ENCODE data around the gene ECSCR. TPM values are rescaled to one million over a fixed set of nuclear protein-coding genes. Genes with fewer than 3 reads are reported as not detected.

The ECSCR gene
- total and polyA plus RNA-seq, 2 of the 8 experiments (the other 6 are each of a cell fraction or from before 2014, with no cell fraction given), result 2.7 to 7.2 TPM

- H3K27ac ChIP-seq (ENCODE audit: low read depth, low read length), result peak overlapping the region; percentile 94; the same call in 1 of the 2 replicates
- H4K20me1 ChIP-seq (replicated peaks in 1 of 2; ENCODE audit: control insufficient read depth in 1 of 2, insufficient read depth in 2 of 2, low read length in 2 of 2), result peaks cover 0 to 1% of the 10 kb centered on the region in 2 experiments
- POLR2A ChIA-PET (ENCODE audit: partially characterized antibody), result interaction anchor here (0.6 to 2.8 kb wide), 13 partner anchors 10 to 761 kb away, joined by 3 to 16 read pairs (median 4); partner anchors contain the start of genes DNAJC18 and MATR3
- no peak overlapping the region for H3K14ac ChIP-seq (ENCODE audit: insufficient read length)
- H4K8ac ChIP-seq (ENCODE audit: extremely low read depth, insufficient read depth, low read length), result no peak overlapping the region
- no peak overlapping the region for H3K56ac ChIP-seq (replicated peaks; ENCODE audit: insufficient read length, low read depth, low read length)
- peaks cover 0 to 6% (median 3%) of the 10 kb centered on the region in 4 experiments; a peak in 2 of 8 replicates for H3K36me3 ChIP-seq (ENCODE audit: control insufficient read depth in 2 of 4, insufficient read depth in 4 of 4, low read length in 3 of 4)
- no peak overlapping the region for H2AK5ac ChIP-seq (ENCODE audit: low read depth, low read length)
- H3K4me3 ChIP-seq (ENCODE audit: extremely low read depth in 1 of 4, insufficient read depth in 2 of 4, low read depth in 3 of 4, low read length in 4 of 4), result peak overlapping the region; percentile 72 to 84 (median 80)
- no peaks in the 10 kb centered on the region; a peak in 2 of 4 replicates for H3K79me2 ChIP-seq (ENCODE audit: control insufficient read depth in 1 of 2, insufficient read depth in 2 of 2, low read length in 2 of 2)
- no peaks in the 10 kb centered on the region for H3K79me1 ChIP-seq (ENCODE audit: low read depth, low read length)
- no peak overlapping the region for H4K91ac ChIP-seq (replicated peaks; ENCODE audit: insufficient read length, low read length)
- CTCF ChIA-PET (ENCODE audit: partially characterized antibody), result interaction anchor here (1.2 to 2.7 kb wide), 10 partner anchors 8 to 100 kb away, joined by 3 to 16 read pairs (median 6); partner anchors contain the start of gene SMIM33
- no peak overlapping the region for H2BK120ac ChIP-seq (replicated peaks; ENCODE audit: low read depth, low read length)
- H2BK20ac ChIP-seq (ENCODE audit: low read length), result no peak overlapping the region
- H2AFZ ChIP-seq (ENCODE audit: low read length), result peak overlapping the region; percentile 37; the same call in 1 of the 2 replicates
- H3K4me2 ChIP-seq (ENCODE audit: insufficient read depth in 1 of 2, low read depth in 2 of 2, low read length in 2 of 2), result peak overlapping the region; percentile 74 to 96
- FAIRE-seq (no peak), DNase-seq (ENCODE audit: low read depth in 1 of 2, low spot score in 2 of 2) (no peak)
- H3K18ac ChIP-seq (ENCODE audit: extremely low read depth, low read length), result no peak overlapping the region
- H3K9me3 ChIP-seq (ENCODE audit: insufficient read depth in 2 of 2, low read depth in 1 of 2, low read length in 1 of 2), result no peaks in the 10 kb centered on the region
- 46% methylated on average over 7 of the region's 7 CpGs; no CpG with 5 or more reads in 1 of the 2 experiments for WGBS, 2 experiments (ENCODE audit: extremely low coverage in 1 of 2, insufficient coverage in 1 of 2, insufficient read length in 1 of 2, insufficient replicate concordance in 2 of 2, low coverage in 1 of 2, low lambda C conversion rate in 2 of 2, missing lambda C conversion rate in 1 of 2)
- no peak overlapping the region for H3K4ac ChIP-seq (replicated peaks; ENCODE audit: insufficient read length, low read depth, low read length)
- H3K4me1 ChIP-seq (replicated peaks in 1 of 4; ENCODE audit: control insufficient read depth in 3 of 4, insufficient read depth in 4 of 4, low read length in 3 of 4), result peaks cover 0 to 8% (median 4%) of the 10 kb centered on the region in 4 experiments; a peak in 6 of 7 replicates
- H2BK12ac ChIP-seq (ENCODE audit: low read depth, low read length), result no peak overlapping the region; the same call in 1 of the 2 replicates
- H3K23ac ChIP-seq (ENCODE audit: insufficient read length), result no peak overlapping the region
- H3K23me2 ChIP-seq (ENCODE audit: low read depth, low read length), result peaks cover 4% of the 10 kb centered on the region; the same call in 1 of the 2 replicates
- H4K5ac ChIP-seq (ENCODE audit: insufficient read length, low read depth, low read length), result no peak overlapping the region
- peak overlapping the region; percentile 99 for H2BK5ac ChIP-seq (ENCODE audit: low read depth, low read length)
- H3K9ac ChIP-seq (replicated peaks in 1 of 4; ENCODE audit: extremely low read depth in 1 of 4, low read depth in 3 of 4, low read length in 3 of 4), result peak overlapping the region in 3 of 4 experiments; percentile 92 to 97 (median 93); a peak in 6 of 7 replicates
- 0 out of 7 replicates have a peak, but pooled peaks cover 0 to 4% (median 0%) of the 10 kb centered on the region in 4 experiments for H3K27me3 ChIP-seq (replicated peaks in 1 of 4; ENCODE audit: control insufficient read depth in 3 of 4, extremely low read depth in 1 of 4, insufficient read depth in 3 of 4, low read length in 3 of 4)
- no peak overlapping the region for H2BK15ac ChIP-seq (ENCODE audit: low read length)
- TF ChIP-seq EP300 (IDR thresholded peaks at IDR 0.05; ENCODE audit: borderline replicate concordance in 1 of 2, low read depth in 2 of 2, low read length in 2 of 2) (no peak), TAF1 (IDR thresholded peaks at IDR 0.05; ENCODE audit: low read depth, low read length) (no peak), JUN (IDR thresholded peaks at IDR 0.05; ENCODE audit: low read depth, low read length) (no peak), KDM4A (IDR thresholded peaks at IDR 0.05; ENCODE audit: low read depth, low read length, severe bottlenecking) (no peak), RXRA (IDR thresholded peaks at IDR 0.05; ENCODE audit: insufficient read depth, low read depth, low read length) (no peak)
Measured at GRCh38 chr5:139403418-139403786, 59.1 kb downstream of the ECSCR start.
